ENCODE measurements around the gene GZMM.

- TF ChIP-seq, protein P1, sequence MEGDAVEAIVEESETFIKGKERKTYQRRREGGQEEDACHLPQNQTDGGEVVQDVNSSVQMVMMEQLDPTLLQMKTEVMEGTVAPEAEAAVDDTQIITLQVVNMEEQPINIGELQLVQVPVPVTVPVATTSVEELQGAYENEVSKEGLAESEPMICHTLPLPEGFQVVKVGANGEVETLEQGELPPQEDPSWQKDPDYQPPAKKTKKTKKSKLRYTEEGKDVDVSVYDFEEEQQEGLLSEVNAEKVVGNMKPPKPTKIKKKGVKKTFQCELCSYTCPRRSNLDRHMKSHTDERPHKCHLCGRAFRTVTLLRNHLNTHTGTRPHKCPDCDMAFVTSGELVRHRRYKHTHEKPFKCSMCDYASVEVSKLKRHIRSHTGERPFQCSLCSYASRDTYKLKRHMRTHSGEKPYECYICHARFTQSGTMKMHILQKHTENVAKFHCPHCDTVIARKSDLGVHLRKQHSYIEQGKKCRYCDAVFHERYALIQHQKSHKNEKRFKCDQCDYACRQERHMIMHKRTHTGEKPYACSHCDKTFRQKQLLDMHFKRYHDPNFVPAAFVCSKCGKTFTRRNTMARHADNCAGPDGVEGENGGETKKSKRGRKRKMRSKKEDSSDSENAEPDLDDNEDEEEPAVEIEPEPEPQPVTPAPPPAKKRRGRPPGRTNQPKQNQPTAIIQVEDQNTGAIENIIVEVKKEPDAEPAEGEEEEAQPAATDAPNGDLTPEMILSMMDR (IDR thresholded peaks at IDR 0.05): peak in 2 of 3 experiments; percentile 7 to 16
- peak; percentile 99 for TF ChIP-seq POLR2A (IDR thresholded peaks at IDR 0.05)
These were observed 28.4 kb downstream of the GZMM start, which contains the start of gene BSG for GRCh38 chr19:572140-572742.
